Measurements from ENCODE around the gene CCDC107. TPM values are rescaled to one million over a fixed set of nuclear protein-coding genes. Genes with fewer than 3 reads are reported as not detected.
A peak's percentile ranks its signal among the peaks of the same experiment; 100 is the strongest.

Gene CCDC107
- total RNA-seq, 2 donors from 2014 or later: 10.6 to 15.3 TPM

GRCh38 chr9:35618325-35618727 lies 39.8 kb upstream of the CCDC107 start, which contains the start of gene CD72:
TSS of gene CD72 (minus strand) at chr9:35618413. CDS start at chr9:35618303, 110 bp downstream.
- Histone ChIP-seq H3K27ac (ENCODE audit: low read depth, low read length) (no peak within 1 kb of the TSS), H3K4me1 (ENCODE audit: control insufficient read depth, insufficient read depth, low read length) (no peaks in the 10 kb centered on the region), H3K27me3 (ENCODE audit: control insufficient read depth, insufficient read depth, low read length, poor library complexity, severe bottlenecking) (peaks cover 43% of the 10 kb centered on the region), H3K9me3 (ENCODE audit: control insufficient read depth, low read length) (no peaks in the 10 kb centered on the region), H3K9ac (ENCODE audit: extremely low read depth, low read length, poor library complexity, severe bottlenecking) (no peak within 1 kb of the TSS), H3K4me3 (ENCODE audit: low read length) (peak within 1 kb of the TSS; percentile 68), H3K36me3 (ENCODE audit: control insufficient read depth, insufficient read depth, low read length) (no peaks in the 10 kb centered on the region)
- Mint-ChIP-seq H3K9me3 (no peaks in the 10 kb centered on the region), H3K4me3 (peak within 1 kb of the TSS; percentile 58), H3K27me3 (ENCODE audit: insufficient read depth) (peaks cover 60% of the 10 kb centered on the region), H3K4me1 (peaks cover 12% of the 10 kb centered on the region), H3K36me3 (ENCODE audit: low read depth) (no peaks in the 10 kb centered on the region), H3K27ac (no peak within 1 kb of the TSS)
- DNase-seq: no peak
- TF ChIP-seq CTCF (conservative IDR thresholded peaks at IDR 0.05): no peak
- WGBS, 2 experiments (ENCODE audit: insufficient coverage in 1 of 2, insufficient read length in 1 of 2): 85 to 88% methylated on average over 7 of the region's 7 CpGs

- no peak for TF ChIP-seq CTCF (conservative IDR thresholded peaks at IDR 0.05)
- Mint-ChIP-seq H3K9me3 (no peaks in the 10 kb centered on the region), H3K27me3 (ENCODE audit: insufficient read depth) (peaks cover 53% of the 10 kb centered on the region), H3K27ac (no peak overlapping the region), H3K4me1 (peaks cover 12% of the 10 kb centered on the region), H3K4me3 (no peak overlapping the region), H3K36me3 (ENCODE audit: low read depth) (no peaks in the 10 kb centered on the region)
- Histone ChIP-seq H3K4me1 (ENCODE audit: control insufficient read depth, insufficient read depth, low read length) (no peaks in the 10 kb centered on the region), H3K36me3 (ENCODE audit: control insufficient read depth, insufficient read depth, low read length) (no peaks in the 10 kb centered on the region), H3K9ac (ENCODE audit: extremely low read depth, low read length, poor library complexity, severe bottlenecking) (no peak overlapping the region), H3K27me3 (ENCODE audit: control insufficient read depth, insufficient read depth, low read length, poor library complexity, severe bottlenecking) (peaks cover 38% of the 10 kb centered on the region), H3K27ac (ENCODE audit: low read depth, low read length) (no peak overlapping the region), H3K9me3 (ENCODE audit: control insufficient read depth, low read length) (no peaks in the 10 kb centered on the region), H3K4me3 (ENCODE audit: low read length) (no peak overlapping the region)
- WGBS, 2 experiments (ENCODE audit: insufficient coverage in 1 of 2, insufficient read length in 1 of 2): 90 to 97% methylated on average over 6 to 17 of the region's 17 CpGs
- no peak for DNase-seq
Measured at GRCh38 chr9:35618854-35619799, 39.0 kb upstream of the CCDC107 start.

GRCh38 chr9:35619800-35620158 lies 38.3 kb upstream of the CCDC107 start:
- Histone ChIP-seq H3K27me3 (ENCODE audit: control insufficient read depth, insufficient read depth, low read length, poor library complexity, severe bottlenecking) (peaks cover 32% of the 10 kb centered on the region), H3K27ac (ENCODE audit: low read depth, low read length) (no peak overlapping the region), H3K36me3 (ENCODE audit: control insufficient read depth, insufficient read depth, low read length) (no peaks in the 10 kb centered on the region), H3K4me1 (ENCODE audit: control insufficient read depth, insufficient read depth, low read length) (no peaks in the 10 kb centered on the region), H3K4me3 (ENCODE audit: low read length) (no peak overlapping the region), H3K9me3 (ENCODE audit: control insufficient read depth, low read length) (no peaks in the 10 kb centered on the region), H3K9ac (ENCODE audit: extremely low read depth, low read length, poor library complexity, severe bottlenecking) (no peak overlapping the region)
- WGBS, 2 experiments (ENCODE audit: insufficient coverage in 1 of 2, insufficient read length in 1 of 2): 83 to 100% methylated on average over 2 of the region's 2 CpGs
- H3K4me3 Mint-ChIP-seq: no peak overlapping the region
- H3K4me1 Mint-ChIP-seq: peaks cover 12% of the 10 kb centered on the region
- no peaks in the 10 kb centered on the region for H3K9me3 Mint-ChIP-seq
- peaks cover 47% of the 10 kb centered on the region for H3K27me3 Mint-ChIP-seq (ENCODE audit: insufficient read depth)
- H3K36me3 Mint-ChIP-seq (ENCODE audit: low read depth): no peaks in the 10 kb centered on the region
- DNase-seq: no peak
- TF ChIP-seq CTCF (conservative IDR thresholded peaks at IDR 0.05): no peak
- H3K27ac Mint-ChIP-seq: no peak overlapping the region
